GM12892 (cell line): Measurements from ENCODE around the gene ARL15.

ENCODE experiments used
- POLR2A ChIP-seq: IDR thresholded peaks from 2 replicates; pipeline ENCODE4 v1.6.1; 2011; ENCODE audit warnings: low read depth, low read length, control low read depth
- POLR2AphosphoS5 ChIP-seq: IDR thresholded peaks from 2 replicates; pipeline ENCODE4 v1.6.1; 2011; ENCODE audit warnings: low read depth, low read length, control low read depth
- TAF1 ChIP-seq: IDR thresholded peaks from 2 replicates; pipeline ENCODE4 v1.6.1; 2011; ENCODE audit warnings: low read depth, mild to moderate bottlenecking, control low read depth, low read length, borderline replicate concordance

DNA sequence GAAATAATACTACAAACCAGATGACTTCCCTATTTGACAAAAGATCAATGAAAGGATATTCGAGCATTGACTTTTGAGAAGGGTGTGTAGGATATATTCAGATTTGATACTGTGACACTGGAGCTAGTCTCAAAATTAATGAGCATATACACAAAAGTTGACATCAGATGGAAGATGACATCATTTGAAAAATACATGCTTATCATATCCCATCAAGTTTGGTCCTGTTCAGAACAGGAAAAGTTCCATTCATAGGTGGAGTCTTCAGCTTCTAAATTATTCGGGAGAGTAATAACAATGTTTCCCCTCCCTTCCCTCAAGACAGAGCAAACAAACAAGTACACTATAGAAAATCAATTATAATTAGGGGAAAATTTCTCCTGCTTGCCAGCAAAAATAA lies 401.6 kb downstream of the ARL15 start:
- TF ChIP-seq TAF1 (no peak), POLR2AphosphoS5 (no peak), POLR2A (no peak)
